HL-60 (cell line): ENCODE data around the gene GADD45B.

Source experiments
- CTCF ChIP-seq: IDR thresholded peaks from one replicate; pipeline ENCODE4 v1.5.1; 2011; ENCODE audit warnings: low read length, control low read depth, inconsistent platforms; ENCODE audit not compliant: insufficient read depth
- SPI1 ChIP-seq: IDR thresholded peaks from 2 replicates; pipeline ENCODE4 v1.6.1; 2012; ENCODE audit warnings: low read depth, mild to moderate bottlenecking, borderline replicate concordance

GRCh38 chr19:2444251-2445002 is 31.5 kb upstream of the GADD45B start:
- TF ChIP-seq SPI1 (no peak), CTCF (no peak)
